ENCODE measurements around the gene FGF18.

The FGF18 gene

DNA sequence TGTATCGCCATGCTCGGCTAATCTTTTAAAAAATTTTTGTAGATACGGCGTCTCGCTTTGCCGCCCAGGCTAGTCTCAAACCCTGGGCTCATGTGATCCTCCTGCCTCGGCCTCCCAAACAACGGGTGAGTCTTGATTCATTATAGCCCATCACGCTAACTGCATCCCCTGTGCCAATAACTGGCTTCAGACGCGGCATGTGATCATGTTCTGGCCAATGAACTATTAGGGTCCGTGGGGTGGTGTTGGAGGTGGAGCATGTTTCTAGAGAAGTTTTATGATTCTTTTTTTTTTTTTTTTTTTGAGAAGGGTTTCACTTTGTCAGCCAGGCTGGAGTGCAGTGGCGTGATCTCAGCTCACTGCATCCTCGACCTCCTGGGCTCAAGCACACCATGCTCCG, 51.0 kb downstream of the FGF18 start:
- no peak for DNase-seq (ENCODE audit: low read depth in 2 of 2)

DNA sequence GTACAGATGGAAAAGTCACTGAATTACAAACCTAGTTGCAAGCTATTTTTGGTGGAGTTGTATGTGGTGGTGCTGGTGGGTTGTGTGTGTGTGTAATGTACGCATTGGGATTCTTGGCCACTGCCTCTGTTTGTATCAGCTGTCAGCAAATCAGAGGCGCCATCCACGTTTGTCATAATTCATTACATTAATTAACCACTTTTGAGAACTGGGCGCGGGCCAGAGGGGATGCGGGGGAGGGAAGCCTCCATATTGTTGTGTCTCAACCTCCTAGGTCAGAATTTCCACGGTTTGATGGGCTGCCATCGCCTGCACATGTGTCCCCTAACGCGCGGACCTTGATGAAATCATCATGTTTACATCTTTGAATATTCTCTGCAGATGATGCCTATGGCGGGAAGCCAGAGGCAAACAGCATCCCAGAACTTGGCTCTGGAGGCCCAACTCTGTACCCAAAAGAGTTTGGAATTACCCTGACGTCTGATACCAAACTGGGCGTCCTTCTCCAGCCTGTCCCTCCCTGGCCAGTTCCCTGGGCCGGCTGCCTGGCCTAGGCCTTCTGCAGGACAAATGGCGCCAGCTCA, 54.9 kb downstream of the FGF18 start:
- no peak for DNase-seq (ENCODE audit: low read depth in 2 of 2)

DNA sequence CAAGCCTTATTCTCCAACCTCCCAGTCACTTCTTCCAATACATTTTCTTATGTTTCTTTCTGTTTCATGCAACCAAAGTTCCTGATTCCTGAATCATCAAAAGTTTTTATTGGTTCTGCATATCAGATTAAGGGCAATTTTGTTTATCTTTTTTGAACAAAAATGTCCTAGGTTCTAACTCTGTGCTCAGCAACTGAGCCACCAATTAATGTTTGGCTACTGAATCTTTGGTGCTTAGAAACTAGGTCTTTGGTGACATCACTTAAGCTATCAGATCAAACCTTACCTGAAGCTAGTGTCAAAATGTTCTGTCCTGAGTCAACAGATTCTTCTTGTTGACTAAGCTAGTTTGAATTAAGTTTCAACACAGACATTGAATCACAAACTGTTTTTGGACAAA, 56.1 kb downstream of the FGF18 start:
- no peak for DNase-seq (ENCODE audit: low read depth in 2 of 2)

DNA sequence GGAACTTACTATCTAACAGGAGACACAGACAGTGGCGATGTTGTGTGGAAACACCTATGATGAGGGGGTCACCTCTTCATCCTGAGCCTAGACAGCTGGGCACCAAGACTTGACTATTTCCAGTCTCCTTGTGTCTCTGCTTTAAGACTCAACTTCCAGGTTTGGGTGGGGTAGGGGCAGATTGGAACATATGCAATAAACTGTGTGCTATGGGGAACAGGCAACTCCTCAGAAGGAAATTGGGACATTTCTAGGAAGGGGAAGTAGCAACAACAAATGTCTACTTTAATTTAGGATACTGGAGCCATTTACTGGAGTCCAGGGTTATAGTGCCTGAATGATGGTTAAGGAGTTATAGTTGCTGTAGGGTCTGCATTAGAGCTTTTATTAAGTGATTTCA, 57.3 kb downstream of the FGF18 start:
- DNase-seq (ENCODE audit: low read depth in 2 of 2) = no peak

DNA sequence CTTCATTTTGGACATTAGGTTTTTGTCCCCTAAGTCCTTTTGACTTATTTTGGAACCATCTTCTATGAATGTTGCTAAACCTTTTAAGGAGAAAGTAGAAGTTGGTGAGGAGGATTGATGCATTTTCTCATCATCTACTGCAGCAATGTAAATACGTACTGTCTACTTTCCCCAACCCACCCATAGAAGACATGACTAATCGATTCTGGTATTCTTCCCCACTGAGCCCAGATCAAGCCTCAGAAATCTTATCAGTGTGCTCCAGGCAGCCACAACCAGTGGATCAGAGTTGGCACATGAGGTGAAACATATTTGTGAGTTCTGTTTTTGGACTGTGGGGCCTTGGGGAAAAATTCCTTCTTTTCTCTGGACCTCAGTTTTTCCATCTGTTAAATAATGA, 57.7 kb downstream of the FGF18 start:
- DNase-seq (ENCODE audit: low read depth in 2 of 2) = no peak

DNA sequence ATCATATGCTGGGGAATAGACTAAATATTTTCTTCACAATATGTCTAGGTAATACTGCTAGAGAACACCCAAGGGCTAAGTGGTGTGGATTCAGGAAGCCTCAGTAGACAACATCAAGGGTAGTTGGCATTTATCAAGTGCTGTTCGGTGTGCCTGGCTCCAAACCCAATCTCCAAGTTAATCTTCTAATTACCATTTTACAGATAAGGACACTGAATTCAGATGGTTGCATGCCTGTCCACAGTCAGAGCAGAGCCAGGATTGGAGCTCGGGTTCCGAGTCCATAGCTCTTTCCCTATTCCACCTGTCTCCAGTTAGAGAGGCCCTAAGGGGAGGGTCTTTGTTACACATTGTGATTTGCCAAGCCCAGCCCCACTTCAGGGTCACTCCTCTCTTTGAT, 58.2 kb downstream of the FGF18 start:
- no peak for DNase-seq (ENCODE audit: low read depth in 2 of 2)

DNA sequence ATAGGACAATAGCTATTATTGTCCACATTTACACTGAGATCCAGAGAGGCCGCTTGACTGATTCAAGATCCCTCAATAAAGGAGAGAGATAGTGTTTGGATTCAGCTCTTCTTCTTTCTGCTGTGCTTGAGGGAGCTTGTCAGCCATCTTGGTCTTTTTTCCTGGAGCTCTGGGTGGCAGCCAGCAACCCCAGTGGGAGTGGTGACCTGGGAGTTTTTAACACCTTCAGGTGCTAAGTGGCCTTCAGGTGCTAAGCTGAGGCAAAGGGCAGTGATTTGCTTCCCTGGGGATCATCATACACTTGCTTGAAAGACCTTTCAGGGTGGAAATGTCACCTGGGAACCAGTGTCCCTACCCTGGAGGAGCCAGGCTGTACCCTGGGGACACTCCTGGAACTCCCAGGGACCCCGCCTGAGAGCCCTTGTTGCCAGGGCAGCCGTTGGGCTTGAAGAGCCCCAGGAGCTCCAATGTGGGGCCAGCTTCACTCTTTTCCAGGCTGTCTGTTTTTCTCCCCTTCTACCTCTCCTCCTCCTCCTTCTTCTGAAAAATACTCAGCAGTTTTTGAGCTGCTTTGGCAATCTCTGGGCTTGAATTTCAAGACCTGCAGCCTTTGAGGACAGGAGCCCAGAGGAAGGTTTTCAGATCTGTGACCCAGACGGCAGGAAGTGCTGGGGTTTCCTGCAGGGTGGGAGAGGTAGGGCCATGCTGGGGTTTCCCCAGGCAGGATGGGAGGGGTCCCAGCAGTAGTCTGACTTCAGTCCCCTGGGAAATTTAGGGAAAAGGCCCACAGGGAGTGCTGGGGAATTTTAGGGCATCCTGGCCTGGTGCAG, 59.7 kb downstream of the FGF18 start:
- DNase-seq (ENCODE audit: low read depth in 2 of 2) = no peak

DNA sequence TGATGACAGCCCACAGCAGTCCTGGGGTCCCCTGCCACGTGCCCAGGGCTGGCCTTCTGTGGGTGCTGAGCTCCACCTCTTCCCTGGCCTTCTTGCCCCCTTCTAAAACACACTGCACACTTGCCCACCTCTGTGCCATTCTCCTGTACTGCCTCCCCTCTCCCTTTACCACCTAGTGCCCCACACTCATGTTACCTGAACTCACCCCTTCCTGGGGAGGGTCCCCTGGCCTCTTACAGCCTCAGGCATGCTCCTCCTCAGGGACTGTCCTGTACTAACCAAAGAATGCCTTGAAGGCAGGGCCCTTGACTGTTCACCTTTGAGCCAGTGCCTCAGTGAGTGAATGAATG, 60.3 kb downstream of the FGF18 start:
- no peak for DNase-seq (ENCODE audit: low read depth in 2 of 2)

DNA sequence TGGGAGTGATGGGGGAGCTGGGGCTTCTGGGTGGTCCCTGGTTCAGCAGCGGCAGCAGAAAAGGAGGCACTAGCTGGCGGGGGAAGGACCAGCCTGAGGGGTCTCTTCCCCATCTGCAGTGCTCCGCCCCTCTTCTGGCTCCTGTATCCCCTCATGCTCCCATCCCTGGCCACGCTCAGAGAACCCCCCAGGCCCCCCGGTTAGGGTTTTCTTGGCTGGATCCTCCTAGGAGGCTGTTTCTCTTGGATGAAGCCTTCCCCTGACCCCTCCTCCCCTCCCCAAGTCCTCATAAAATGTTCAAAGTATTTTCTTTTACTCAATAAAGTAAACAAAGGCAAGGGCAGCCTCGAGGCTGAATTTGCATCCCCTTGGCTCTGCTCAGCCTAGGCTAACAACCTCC, 60.8 kb downstream of the FGF18 start:
- DNase-seq (ENCODE audit: low read depth in 2 of 2) = no peak

DNA sequence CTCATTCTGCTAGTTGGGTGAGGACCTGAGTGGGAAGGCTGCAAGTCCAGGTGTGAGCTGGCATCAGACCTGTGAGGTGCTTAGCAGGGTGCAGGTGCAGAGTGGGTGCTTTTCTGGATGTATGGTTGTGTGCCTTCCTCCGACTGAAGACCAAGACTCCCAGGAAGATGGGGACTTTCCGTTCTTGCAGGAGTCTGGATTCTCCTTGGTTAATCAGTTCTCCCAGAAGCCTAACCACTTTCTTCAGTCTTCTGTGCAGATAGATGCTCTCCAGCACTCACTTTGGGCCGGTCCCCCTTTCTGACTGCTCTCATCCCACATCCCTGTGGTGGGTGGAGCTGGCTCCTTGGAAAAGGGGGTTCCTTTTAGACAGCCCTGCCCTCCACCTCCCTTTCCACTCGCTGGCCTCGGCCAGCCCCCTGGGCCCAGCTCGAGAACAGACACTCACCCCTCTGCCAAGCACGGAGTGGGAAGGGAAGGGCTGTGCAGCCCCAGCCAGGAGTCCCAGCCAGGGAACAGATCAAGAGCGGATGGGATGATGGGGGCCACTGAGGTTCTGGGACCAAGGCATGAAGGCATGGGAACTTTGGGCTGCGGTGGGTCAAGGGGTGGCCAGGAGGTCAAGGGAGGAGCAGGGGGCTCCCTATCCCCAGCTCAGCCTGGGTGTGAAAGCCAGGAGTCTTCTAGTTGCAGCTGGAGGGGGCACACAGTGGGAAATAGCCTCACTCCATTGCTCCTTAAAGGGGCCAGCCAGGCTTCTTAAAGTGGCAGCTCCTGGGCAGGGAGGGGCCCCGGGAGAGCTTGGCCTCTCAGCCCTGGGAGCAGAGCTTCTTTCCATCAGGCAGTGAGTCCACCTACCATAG, 62.4 kb downstream of the FGF18 start:
- no peak for DNase-seq (ENCODE audit: low read depth in 2 of 2)

DNA sequence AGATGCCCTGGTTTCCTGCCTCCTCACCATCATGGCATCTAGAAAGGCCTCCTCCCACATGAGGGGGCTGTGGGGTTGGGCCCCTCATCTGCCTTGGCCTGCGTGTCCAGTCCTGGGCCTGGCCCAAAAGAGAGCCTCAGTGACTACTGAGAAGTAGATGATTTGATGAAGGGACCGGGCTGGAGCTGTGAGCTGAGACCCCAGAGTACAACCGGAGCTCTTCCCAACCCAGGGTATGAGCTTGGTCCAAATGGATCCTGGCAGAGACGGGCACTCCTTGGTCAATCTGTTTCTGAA, 62.9 kb downstream of the FGF18 start:
- no peak for DNase-seq (ENCODE audit: low read depth in 2 of 2)

DNA sequence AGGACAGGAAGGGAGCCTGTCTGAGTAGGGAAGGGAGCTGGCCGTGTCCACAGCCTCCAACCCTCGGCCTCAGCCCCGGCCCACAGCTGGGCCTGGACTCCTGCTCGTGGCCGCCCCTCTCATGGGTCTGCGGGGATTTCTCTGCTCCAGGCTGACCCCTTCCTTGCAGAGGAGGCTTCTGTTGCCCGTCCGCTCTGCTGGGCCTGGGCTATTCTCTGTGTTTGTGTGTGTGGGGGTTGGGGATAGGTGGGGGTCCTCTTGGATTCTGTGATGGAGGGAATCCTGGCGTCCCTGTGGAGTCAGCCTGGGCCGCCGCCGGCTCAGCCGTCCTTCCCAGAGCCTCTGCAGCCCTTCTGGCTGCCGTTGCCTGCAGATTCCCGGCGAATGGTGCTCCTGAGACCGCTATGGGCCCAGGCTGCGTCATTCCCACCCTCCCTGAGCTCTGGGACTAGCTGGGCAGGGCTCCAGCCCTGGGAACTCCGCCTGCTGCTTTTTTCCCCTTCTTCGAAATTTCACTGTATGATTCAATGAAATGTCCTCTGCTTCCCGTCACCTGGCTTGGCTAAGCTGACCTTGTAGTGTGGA, 64.2 kb downstream of the FGF18 start:
- no peak for DNase-seq (ENCODE audit: low read depth in 2 of 2)

DNA sequence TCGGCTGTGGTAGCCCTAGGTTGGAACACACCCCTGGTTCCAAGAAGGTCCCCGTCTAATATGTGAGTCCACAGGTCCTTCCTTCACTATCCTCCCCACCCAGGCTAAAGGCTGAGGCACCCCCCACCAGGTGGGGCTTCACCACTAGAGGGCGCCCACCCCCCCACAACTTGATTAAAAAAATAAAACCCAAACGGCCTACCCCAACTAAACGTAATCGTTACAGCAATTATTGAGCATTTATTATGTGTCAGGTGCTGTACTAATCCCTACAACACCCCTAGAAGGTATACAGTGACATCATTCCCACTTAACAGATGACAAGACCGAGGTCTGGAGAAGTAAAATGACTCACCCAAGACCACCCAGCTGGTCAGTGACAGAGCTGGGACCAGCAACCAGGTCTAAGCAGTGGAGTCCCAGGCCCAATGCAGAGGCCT, 65.0 kb downstream of the FGF18 start:
- peak; percentile 36 to 53 for DNase-seq (ENCODE audit: low read depth in 2 of 2)

DNA sequence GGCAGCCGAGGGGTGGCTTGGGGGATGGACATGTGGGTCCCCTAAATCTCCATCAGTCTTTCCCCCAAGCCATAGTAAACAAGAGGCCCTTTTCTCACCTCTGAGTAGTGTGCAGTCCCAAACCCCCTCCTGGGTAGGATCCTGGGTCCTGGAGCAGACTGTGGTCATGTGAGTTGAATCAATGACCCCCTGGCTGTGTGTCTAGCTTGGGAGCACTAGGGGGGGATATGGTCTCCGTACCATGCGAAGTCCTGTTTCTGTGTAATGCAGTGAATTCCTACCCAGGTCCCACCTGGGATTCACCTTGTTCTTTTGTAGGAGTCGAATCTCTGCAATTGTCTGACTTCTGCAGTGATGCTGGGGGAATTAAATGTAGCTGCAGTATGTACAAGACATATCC, 66.2 kb downstream of the FGF18 start:
- no peak for DNase-seq (ENCODE audit: low read depth in 2 of 2)

DNA sequence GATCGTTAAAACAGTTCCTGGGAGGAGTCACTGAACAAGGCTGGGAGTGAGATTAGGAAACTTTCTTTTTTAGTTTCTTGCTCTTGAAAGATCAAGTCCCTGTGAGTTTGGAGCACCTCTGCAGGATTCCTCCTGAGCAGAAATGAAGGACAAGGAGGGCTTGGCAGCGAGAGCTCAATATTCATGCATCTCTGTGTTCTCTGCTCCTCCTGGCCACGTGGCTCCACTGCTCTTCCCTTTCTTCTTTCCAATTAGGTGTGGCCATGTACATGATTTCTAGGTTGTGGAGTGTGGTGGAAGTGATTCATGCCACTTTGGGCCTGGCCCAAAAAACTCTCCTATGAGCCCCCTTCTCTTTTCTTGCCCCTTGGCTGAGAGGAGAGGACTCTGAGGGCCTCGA, 67.2 kb downstream of the FGF18 start:
- no peak for DNase-seq (ENCODE audit: low read depth in 2 of 2)

DNA sequence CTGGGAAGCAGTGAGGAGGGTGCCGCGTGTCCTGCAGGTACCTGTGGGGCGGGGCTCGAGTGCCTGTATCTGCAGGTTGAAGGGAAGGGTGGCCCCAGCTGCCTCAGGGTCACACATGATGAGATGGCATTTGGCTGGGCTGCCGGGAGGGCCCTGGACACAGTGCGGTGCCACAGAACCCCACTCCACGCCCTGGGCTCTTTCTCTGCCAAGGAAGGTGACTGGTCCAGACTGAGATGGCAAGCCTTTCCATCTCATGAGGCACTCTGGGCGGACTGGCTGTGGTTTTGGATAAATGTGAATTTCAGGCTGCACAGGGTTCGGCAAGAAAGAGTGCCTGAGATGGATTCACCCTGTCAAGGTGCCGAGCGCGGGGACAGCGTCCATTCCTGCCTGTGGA, 69.4 kb downstream of the FGF18 start:
- no peak for DNase-seq (ENCODE audit: low read depth in 2 of 2)

DNA sequence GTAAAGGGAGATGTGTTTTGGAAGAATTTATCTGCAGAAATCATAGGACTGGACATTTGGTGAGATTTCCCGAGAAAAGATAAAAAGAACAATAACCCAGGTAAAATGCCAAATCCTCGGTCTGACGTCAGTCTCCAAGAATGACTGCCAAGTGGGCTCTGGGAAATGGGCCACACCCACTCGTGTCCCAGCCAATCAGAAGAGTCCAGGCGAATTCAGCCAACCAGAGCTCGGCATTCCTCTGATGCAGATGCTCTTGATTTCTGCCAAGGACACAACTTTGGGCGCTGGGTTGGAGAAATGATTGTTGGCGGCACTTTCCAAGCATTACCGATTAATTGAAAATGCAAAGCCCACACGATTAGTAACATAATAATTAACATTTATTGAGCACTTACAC, 73.3 kb downstream of the FGF18 start:
- DNase-seq (ENCODE audit: low read depth in 2 of 2) = no peak

DNA sequence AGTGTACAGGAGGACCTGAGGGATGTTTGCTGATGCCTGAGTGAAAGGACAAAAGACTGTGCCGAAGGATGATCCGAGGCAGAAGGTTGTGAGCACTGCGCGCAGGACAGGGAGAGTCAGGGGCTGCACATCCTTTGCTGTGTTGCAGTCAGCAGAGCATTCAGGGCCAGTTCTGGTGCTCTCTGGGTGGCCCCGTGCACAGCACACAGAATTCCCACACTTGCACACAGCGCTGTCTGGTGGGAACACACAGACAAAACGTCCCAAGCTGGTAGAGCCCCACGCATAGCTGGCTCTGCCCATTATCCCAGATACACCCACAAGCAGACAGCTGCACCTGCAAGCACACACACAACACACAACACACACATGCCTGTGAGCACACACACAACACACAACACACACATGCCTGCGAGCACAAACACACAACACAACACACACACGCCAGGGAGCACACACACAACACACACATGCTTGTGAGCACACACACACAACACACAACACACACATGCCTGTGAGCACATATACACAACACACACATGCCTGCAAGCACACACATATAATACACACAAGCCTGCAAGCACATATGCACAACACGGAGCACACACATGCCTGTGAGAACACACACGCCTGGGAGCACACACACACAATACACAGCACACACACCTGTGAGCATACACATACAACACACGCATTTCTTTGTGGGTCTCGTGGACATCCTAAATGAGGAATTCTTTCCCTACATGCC, 74.4 kb downstream of the FGF18 start:
- no peak for DNase-seq (ENCODE audit: low read depth in 2 of 2)

DNA sequence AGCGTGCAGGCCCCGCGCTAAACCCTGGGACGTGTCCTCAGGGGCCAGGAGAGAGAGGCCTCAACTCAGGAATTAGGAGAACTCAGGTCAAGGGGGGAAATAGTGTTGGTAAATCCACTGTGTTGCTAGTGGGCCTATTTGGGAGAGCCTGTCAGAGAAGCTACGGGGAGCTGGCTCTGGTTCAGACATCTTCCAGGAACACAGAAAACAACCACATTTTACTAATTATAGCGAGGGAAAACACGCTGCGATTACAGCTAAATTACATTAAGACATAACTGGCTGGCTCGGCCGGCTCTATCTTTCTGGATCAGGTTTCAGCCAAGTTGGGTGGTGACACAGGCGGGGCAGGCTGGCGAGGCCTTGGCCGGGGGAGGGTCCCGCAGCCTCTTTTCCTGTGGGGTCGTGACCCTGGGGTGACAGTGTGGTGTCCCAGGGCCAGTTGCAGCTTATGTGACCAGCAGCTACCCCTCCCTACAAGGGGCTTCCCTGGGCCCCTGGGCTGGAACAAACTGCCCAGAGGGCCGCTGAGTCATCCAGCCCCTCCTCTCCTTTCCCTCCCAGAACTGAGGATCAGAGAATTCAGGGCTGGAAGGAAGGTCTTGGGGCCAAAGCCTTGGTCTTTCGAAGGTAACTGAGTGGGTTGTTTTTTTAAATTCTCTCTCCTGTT, 75.1 kb downstream of the FGF18 start:
- no peak for DNase-seq (ENCODE audit: low read depth in 2 of 2)

DNA sequence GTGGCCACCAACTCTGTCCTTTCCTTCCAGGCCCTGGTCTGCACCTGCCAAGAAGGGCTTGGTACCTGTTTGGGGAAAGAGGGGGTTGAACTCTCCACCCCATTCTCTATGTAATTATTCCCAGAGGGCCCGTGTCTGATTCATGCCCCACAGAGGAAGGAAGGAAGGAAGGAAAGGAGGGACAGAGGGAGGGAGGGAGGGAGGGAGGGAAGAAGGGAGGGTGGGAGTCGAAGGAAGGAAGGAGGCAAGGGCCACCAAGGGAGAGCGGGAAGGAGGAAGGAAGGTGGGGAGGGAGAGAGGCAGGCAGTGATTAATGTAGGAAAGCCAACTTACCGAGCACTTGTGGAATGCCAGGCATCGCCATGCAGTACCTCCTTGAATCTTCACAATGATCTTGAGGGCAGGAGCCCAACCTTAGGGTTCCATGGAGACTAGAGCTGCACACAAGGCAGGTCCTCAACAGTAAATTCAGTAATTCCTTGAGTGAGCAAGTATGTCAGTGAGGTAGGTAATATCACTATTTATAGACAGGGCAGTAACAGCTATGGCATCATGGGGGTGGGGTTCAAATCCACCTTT, 75.8 kb downstream of the FGF18 start:
- DNase-seq (ENCODE audit: low read depth in 2 of 2) = no peak

DNA sequence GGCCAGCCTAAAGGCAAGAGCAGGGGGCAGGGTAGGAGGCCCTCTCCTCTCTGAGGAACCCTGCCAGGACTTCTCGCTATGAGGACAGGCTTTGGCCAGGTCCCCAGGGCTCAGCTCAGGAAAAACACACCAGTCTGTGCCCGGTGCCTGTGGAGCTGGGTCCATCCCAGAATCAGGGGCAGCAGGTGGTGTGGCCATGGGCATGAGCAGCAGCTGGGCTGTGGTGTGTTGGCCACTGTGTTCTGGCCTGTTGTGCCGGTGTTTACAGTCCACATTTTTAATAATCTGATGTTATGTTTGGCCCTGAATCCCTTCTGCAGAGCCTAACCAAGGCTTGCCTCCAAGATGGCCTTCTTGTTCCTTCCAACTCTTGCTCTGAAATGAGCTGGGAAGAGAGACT, 77.0 kb downstream of the FGF18 start:
- no peak for DNase-seq (ENCODE audit: low read depth in 2 of 2)

All from stimulated activated CD4-positive, alpha-beta T cell treated with anti-CD3 and anti-CD28 coated beads, Interleukin-1b, Interleukin-23, amount 100 ng/mL, for 4 hours (primary cell).